GM19463 (cell line): ENCODE data around the gene ZNHIT6.
"Not testable (repeated sequence)": the region's sequence is repeated elsewhere in the genome, so short reads cannot be mapped to it uniquely, and the experiment has no call there.

ENCODE experiments used
- ATAC-seq: cut with Tn5 transposase; IDR thresholded peaks from one replicate; pipeline ENCODE4 v1.9.1; 2021; ENCODE audit warnings: mild to moderate bottlenecking, moderate library complexity; ENCODE audit not compliant: unreplicated experiment

Gene ZNHIT6

GRCh38 chr1:85672031-85672660 lies 36.1 kb downstream of the ZNHIT6 start:
- no peak for ATAC-seq

GRCh38 chr1:85665932-85666331 lies 42.3 kb downstream of the ZNHIT6 start:
- no peak for ATAC-seq

DNA sequence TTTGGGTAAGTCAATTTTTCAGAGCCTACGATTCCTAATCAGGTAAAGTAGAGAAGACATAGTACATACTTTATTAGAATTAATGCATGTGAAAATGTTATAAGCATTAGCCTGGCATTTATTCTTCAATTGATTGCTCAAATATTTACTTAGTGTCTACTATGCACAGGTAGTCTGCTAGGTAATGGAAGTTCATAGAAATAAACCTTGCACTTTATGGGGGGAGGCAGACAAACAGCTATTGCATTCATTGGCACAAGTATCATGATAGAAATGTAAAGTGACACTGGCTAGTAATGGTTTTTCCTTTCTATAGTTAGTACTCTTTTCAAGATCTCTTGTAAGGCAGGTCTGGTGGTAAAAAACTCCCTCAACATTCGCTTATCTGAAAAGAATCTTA lies 44.9 kb downstream of the ZNHIT6 start:
- ATAC-seq = no peak

- ATAC-seq = no peak
Measured at GRCh38 chr1:85661767-85662166, 46.5 kb downstream of the ZNHIT6 start.

DNA sequence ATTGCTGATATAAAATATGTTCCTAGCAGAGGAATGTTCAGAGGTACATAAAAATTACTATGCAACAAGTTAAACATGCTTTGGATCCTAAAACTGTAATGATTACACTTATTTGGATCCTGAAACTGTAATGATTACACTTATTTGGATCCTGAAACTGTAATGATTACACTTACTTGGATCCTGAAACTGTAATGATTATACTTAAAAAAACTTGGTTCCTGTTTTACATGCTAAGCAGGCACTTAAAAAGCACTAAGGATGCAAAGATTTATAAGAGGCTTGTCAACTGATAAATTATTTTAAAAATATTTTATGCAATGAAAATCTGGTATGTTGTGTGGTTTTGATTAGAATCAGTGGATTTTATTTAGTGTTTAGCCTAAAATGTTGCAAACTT lies 47.7 kb downstream of the ZNHIT6 start:
- ATAC-seq = no peak

DNA sequence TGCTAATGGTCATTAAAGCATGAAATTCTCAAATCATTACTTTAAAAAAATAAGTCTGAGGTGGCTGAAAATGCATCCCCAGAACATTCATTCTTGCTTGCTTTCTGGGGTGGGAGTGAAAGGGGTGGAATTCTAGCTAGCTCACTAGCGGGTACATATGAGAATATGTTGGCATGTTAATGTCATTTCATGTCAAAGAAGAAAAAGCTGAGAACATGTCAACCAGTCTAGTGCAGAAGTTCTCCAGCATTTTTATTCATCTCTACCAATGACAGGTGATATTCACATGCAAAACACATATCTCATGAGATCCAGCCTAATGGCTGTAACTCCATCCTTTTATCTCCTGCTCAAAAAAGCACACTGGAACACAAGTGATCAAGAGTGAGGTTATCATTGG lies 49.1 kb downstream of the ZNHIT6 start:
- ATAC-seq = no peak

- no peak for ATAC-seq
Measured at GRCh38 chr1:85656948-85657347, 51.3 kb downstream of the ZNHIT6 start.

GRCh38 chr1:85656256-85656655 lies 52.0 kb downstream of the ZNHIT6 start:
- no peak for ATAC-seq

GRCh38 chr1:85655315-85655714 lies 52.9 kb downstream of the ZNHIT6 start:
- ATAC-seq = no peak

DNA sequence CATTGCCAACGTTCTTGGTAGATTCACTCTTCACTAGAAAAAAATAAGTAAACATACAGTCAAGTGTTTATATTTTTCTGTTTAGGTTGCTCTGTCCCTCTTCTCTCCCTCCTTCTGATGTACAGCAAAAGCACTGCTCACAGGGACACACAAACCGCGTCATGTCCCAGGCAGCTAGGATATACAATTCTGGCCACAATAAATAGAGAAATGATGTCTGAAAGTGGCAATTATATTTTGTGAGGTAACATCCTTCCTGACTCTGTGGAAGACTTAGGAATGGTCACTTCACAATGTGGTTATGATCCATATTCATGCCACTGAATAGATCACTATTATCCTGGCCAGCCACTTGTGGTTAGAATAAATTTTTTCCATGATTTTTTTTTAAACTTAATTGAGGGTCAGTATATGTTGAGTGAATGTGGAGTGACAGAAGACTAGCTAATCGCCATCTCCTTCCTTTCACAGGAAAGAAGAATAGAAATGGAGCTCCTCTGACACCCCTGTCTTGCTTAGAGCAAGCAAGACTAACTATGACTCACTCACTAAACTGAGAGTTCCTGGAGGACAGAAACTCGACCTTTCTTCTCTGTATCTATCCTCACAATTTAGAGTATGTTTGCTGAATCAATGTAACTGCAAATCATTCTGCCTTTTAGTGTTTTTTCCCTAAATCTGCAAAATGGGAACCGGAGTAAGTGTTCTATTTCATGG lies 54.0 kb downstream of the ZNHIT6 start:
- no peak for ATAC-seq

DNA sequence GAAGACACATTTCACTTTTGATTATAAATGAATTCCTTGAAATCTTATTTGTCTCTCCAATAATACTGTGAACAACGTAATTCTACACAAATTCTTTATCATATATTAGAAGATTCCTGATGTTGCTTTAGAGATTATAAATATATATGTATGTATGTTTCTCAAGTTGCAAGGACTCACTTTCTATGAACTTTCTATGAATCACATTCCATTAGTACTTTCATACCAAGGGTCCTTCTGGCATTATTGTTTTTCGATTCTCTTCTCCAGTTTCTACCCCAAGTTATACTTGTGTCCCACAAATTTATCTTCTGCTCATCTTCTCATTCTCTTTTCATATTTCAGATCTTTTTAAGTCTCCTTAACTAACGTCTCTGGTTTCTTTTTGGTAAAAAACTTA lies 55.9 kb downstream of the ZNHIT6 start:
- no peak for ATAC-seq

GRCh38 chr1:85650645-85651044 lies 57.6 kb downstream of the ZNHIT6 start:
- no peak for ATAC-seq

GRCh38 chr1:85649591-85649990 lies 58.6 kb downstream of the ZNHIT6 start:
- no peak for ATAC-seq

GRCh38 chr1:85641598-85642556 lies 66.4 kb downstream of the ZNHIT6 start:
- not testable (repeated sequence) for ATAC-seq

DNA sequence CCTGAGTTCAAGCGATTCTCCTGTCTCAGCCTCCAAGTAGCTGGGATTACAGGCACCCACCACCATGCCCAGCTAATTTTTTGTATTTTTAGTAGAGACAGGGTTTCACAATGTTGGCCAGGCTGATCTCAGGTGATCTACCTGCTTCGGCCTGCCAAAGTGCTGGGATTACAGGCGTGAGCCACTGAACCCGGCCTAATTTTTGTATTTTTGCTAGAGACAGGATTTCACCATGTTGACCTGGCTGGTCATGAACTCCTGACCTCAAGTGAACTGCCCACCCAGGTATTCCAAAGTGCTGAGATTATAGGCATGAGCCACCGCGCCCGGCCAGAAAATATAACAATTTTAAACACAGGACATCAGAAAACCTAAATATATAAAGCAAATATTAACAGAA lies 68.3 kb downstream of the ZNHIT6 start:
- not testable (repeated sequence) for ATAC-seq

DNA sequence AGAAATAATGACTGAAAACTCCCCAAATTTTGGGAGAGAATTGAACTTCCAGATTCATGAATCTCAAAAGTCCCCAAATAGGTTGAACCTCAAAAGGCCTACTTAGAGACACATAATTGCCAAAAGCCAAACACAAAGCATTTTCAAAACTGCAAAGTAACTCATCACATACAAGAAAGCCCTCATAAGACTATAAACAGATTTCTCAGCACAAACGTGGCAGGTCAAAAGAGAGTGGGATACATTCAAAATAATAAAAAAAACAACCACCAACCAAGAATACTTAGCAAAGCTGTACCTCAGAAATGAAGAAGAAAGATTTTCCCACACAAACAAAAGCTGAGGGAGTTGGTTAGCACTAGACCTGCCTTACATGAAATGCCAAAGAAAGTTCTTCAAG lies 69.8 kb downstream of the ZNHIT6 start:
- no peak for ATAC-seq

DNA sequence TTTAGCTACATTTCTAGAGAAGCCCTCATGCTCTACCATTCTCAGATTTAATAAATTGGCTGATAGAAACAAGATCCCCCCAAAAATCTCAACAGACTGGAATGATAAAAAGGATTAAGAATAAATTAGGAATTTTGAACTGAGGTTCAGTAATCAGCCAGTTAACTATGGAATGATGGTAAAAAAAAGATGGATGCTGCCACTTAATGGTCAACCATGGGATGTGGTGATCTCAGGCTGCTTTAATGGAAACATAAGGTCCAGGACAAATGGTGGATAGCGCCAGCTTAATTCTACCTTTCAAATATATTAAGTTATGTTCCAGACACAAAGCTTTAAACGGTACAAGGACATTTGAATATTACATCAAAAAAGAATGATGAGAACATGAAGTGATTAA lies 77.7 kb downstream of the ZNHIT6 start:
- no peak for ATAC-seq

- no peak for ATAC-seq
Measured at GRCh38 chr1:85629532-85629920, 78.7 kb downstream of the ZNHIT6 start.

DNA sequence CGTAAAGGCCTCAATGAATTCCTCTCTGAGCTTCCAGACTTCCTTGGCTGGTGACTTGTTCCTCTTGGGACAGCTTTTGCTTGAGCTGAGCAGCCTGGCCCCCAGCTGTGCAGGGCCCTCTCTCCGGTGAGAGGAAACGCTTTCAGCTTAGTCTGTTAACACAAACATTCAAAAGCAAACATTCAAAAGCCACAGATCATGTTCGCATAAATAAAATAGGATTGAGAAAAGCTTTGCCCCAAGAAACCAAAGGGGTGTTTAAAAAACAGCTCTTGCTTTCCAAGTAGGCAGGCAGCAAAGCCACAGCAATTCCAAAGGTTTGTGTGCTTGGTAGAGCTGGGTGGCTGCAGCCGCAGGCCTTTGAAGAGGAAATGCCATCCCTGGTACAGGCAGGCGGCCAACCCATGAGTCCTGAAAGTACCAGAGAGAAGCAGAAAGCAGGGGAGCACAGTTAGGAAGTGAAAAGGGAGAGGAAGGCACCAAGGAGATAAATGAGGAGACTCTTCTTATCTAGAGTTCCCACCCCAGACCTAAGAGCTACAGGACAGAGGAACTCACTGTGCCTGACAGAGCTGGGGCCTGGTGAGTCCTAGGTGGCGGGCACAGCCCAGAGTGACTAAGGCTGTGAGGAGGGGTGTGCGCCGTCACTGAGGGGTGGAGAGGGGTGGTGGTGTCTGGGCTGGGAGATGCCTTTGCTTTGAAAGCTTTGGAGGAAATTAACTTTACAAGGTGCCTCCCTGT lies 79.3 kb downstream of the ZNHIT6 start:
- ATAC-seq = no peak

GRCh38 chr1:85626818-85627217 lies 81.4 kb downstream of the ZNHIT6 start:
- no peak for ATAC-seq

DNA sequence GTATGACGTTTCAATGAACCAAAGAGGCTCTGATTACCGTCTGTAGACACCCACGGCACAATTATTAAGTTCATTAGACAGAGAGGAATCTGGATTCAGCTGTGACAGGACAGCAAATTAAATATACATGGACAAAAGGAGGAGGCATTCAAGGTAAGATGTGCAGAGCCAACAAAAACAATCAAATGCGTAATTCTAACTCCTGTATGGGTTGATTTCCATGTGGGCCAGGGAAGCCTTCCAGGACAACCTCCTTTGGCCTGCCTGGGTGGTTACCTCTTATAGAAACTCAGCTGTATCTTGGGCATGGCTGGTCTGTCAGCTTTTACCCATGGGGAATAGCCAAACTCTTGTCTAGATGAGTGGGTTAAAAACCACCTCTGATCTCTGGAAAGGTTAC lies 83.9 kb downstream of the ZNHIT6 start:
- ATAC-seq = no peak
